K562 (cell line): Measurements from ENCODE around the gene ANKRD60. TPM values are rescaled to one million over a fixed set of nuclear protein-coding genes. Genes with fewer than 3 reads are reported as not detected.

Experiments
- ATAC-seq: fragments of 200-7000 bp; cut with Tn5 transposase; 3 replicates; pipeline ENCODE4 v1.9.1; 2020; ENCODE audit warnings: moderate library complexity
- BruUV-seq: library from RNA; stranded (reverse); fragments of 400-500 nt; replicated peaks from 2 replicates; lab custom pipeline; 2021; lab: Mats Ljungman, UMichigan
- CTCF ChIA-PET: fragments of 300-600 bp; formaldehyde crosslinking; extraction: SDS; loops from one replicate; lab custom pipeline; 2021; ENCODE audit warnings: low intra/inter-chr PET ratio; lab: Yijun Ruan, JAX
- POLR2A ChIA-PET: fragments of 300-600, 350-650 bp; sonication (Branson Sonifier 250); formaldehyde crosslinking; extraction: SDS; loops from one replicate; lab custom pipeline; 2021; ENCODE audit warnings: antibody characterized with exemption, inconsistent platforms; lab: Yijun Ruan, JAX
- DNase-seq, 4 experiments: peaks; one replicate each; pipeline versions ENCODE4 v3.0.0 to v3.0.0-alpha.2; 2011 to 2018; ENCODE audit warnings: low spot score in 3 of 4, mixed read lengths in 3 of 4; ENCODE audit errors: extremely low read depth in 1 of 4
- FAIRE-seq: peaks from 2 replicates; lab custom pipeline; 2011; peaks lifted over from hg19 to GRCh38; lab: Jason Lieb, UNC
- H2AFZ ChIP-seq: 2 replicates; pipeline ENCODE4 v1.6.0; 2011; ENCODE audit warnings: low read depth, low read length, control low read depth, inconsistent platforms
- H3K27ac ChIP-seq: fragments of 200-600 bp; 3 replicates; pipeline ENCODE4 v1.8.0; 2011; ENCODE audit warnings: low read depth, mild to moderate bottlenecking, control low read depth, inconsistent platforms, low read length, moderate library complexity, mixed read lengths; ENCODE audit errors: extremely low read depth
- H3K27me3 ChIP-seq, 2 experiments: fragments of 300-600 bp in 1 of 2; 2 replicates in 1 of 2; 3 replicates in 1 of 2; pipeline versions ENCODE4 v1.6.0 to v1.8.0; 2011; ENCODE audit warnings: inconsistent platforms in 2 of 2, low read length in 2 of 2, mild to moderate bottlenecking in 1 of 2, mixed read lengths in 1 of 2, moderate library complexity in 1 of 2; ENCODE audit not compliant: control insufficient read depth in 2 of 2, insufficient read depth in 2 of 2
- H3K36me3 ChIP-seq: fragments of 300-600 bp; 3 replicates; pipeline ENCODE4 v1.8.0; 2011; ENCODE audit warnings: mild to moderate bottlenecking, low read length, inconsistent platforms; ENCODE audit not compliant: control insufficient read depth, insufficient read depth
- H3K4me1 ChIP-seq, 2 experiments: fragments of 200-600 bp in 1 of 2; replicated peaks in 1 of 2; 2 replicates in 1 of 2; 3 replicates in 1 of 2; pipeline versions ENCODE4 v1.5.1 to v1.8.0; 2011; ENCODE audit warnings: inconsistent platforms in 2 of 2, low read length in 2 of 2, mild to moderate bottlenecking in 1 of 2, mixed read lengths in 1 of 2, moderate library complexity in 1 of 2; ENCODE audit not compliant: control insufficient read depth in 2 of 2, insufficient read depth in 2 of 2
- H3K4me2 ChIP-seq: 2 replicates; pipeline ENCODE4 v1.6.1; 2011; ENCODE audit warnings: low read length, control low read depth, inconsistent platforms, mixed read lengths; ENCODE audit not compliant: insufficient read depth
- H3K4me3 ChIP-seq: fragments of 200-600 bp; sonication (generic), shearing (Covaris generic); 2 replicates; pipeline ENCODE4 v1.5.1; 2016; ENCODE audit warnings: control low read depth, inconsistent platforms
- H3K79me2 ChIP-seq: fragments of 200-600 bp; 3 replicates; pipeline ENCODE4 v1.8.0; 2011; ENCODE audit warnings: low read length, inconsistent platforms; ENCODE audit not compliant: control insufficient read depth, insufficient read depth
- H3K9ac ChIP-seq, 2 experiments: 2 replicates each; pipeline versions ENCODE4 v1.6.0 to v1.6.1; 2011; ENCODE audit warnings: low read depth in 2 of 2, low read length in 2 of 2, control low read depth in 1 of 2, inconsistent platforms in 1 of 2, mild to moderate bottlenecking in 1 of 2, mixed read lengths in 1 of 2; ENCODE audit not compliant: insufficient read depth in 1 of 2
- H3K9me1 ChIP-seq: one replicate; pipeline ENCODE4 v1.6.0; 2011; ENCODE audit warnings: inconsistent platforms, mild to moderate bottlenecking, low read length, moderate library complexity; ENCODE audit not compliant: control insufficient read depth, insufficient read depth
- H3K9me3 ChIP-seq: replicated peaks from 2 replicates; pipeline ENCODE4 v1.5.1; 2011; ENCODE audit warnings: low read depth, low read length, inconsistent platforms; ENCODE audit not compliant: control insufficient read depth, insufficient read depth
- H4K20me1 ChIP-seq: replicated peaks from 2 replicates; pipeline ENCODE4 v1.6.1; 2011; ENCODE audit warnings: low read length, inconsistent platforms, mixed read lengths; ENCODE audit not compliant: control insufficient read depth, insufficient read depth
- BCOR ChIP-seq: fragments of 450-650 bp; IDR thresholded peaks from 2 replicates; pipeline ENCODE4 v1.6.1; 2016
- GABPA ChIP-seq: fragments of 200-800 bp; sonication (Bioruptor generic); conservative IDR thresholded peaks from 2 replicates; pipeline ENCODE4 v1.6.1; 2016; ENCODE audit warnings: low read depth, missing genetic modification characterization, missing compliant biosample characterization
- NCOR1 ChIP-seq: fragments of 450-650 bp; IDR thresholded peaks from 2 replicates; pipeline ENCODE4 v1.6.1; 2016; ENCODE audit warnings: mild to moderate bottlenecking, moderate library complexity
- PCBP2 ChIP-seq: fragments of 200-400 bp; formaldehyde crosslinking; IDR thresholded peaks from 2 replicates; pipeline ENCODE4 v1.6.1; 2018; ENCODE audit warnings: low read length, low read depth, mild to moderate bottlenecking, moderate library complexity; ENCODE audit not compliant: poor library complexity, severe bottlenecking
- RAD21 ChIP-seq, 2 experiments: fragments of 250-450 bp in 1 of 2; fragments of 450-650 bp in 1 of 2; sonication (Bioruptor Pico) in 1 of 2; formaldehyde crosslinking in 1 of 2; IDR thresholded peaks in 1 of 2; conservative IDR thresholded peaks in 1 of 2; 2 replicates each; pipeline versions ENCODE4 v1.4.0 to v1.8.0; 2020 to 2022; ENCODE audit warnings: mild to moderate bottlenecking in 2 of 2, moderate library complexity in 1 of 2
- TCF7L2 ChIP-seq: fragments of 150-350 bp; IDR thresholded peaks from 2 replicates; pipeline ENCODE4 v1.6.1; 2016; ENCODE audit warnings: low read depth, mild to moderate bottlenecking, low read length, moderate library complexity
- TFAM ChIP-seq: fragments of 250-450 bp; sonication (Bioruptor Pico); conservative IDR thresholded peaks from 2 replicates; pipeline ENCODE4 v1.5.0; 2021; ENCODE audit warnings: mild to moderate bottlenecking, moderate library complexity
- XRCC3 ChIP-seq: fragments of 450-650 bp; IDR thresholded peaks from 2 replicates; pipeline ENCODE4 v1.6.1; 2017; ENCODE audit warnings: mild to moderate bottlenecking, moderate library complexity
- ZBTB17 ChIP-seq: fragments of 450-650 bp; formaldehyde crosslinking; IDR thresholded peaks from 2 replicates; pipeline ENCODE4 v1.4.0; 2020; ENCODE audit warnings: mild to moderate bottlenecking
- ZNF12 ChIP-seq: sonication (generic); formaldehyde crosslinking; IDR thresholded peaks from 2 replicates; pipeline ENCODE4 v1.4.0; 2020; ENCODE audit warnings: mild to moderate bottlenecking, missing genetic modification reagents
- ZNF224 ChIP-seq: sonication (generic); formaldehyde crosslinking; IDR thresholded peaks from 2 replicates; pipeline ENCODE4 v1.8.0; 2022; ENCODE audit warnings: mild to moderate bottlenecking, missing genetic modification reagents
- ZNF324 ChIP-seq: fragments of 250-450 bp; sonication (Bioruptor Pico); IDR thresholded peaks from 2 replicates; pipeline ENCODE4 v1.4.0; 2020; ENCODE audit warnings: mild to moderate bottlenecking
- ZNF764 ChIP-seq: fragments of 250-450 bp; sonication (Bioruptor Pico); IDR thresholded peaks from 2 replicates; pipeline ENCODE4 v1.4.0; 2020; ENCODE audit warnings: low read depth, mild to moderate bottlenecking, moderate library complexity
- WGBS: fragments of 100-300 bp; shearing (Covaris generic); methylation state at CpG from one replicate; pipeline ENCODE4 v1.1.6; 2016; ENCODE audit warnings: low coverage, mixed read lengths; ENCODE audit not compliant: insufficient coverage; ENCODE audit errors: missing lambda C conversion rate; 5-methylcytosine and 5-hydroxymethylcytosine counted together
- in situ Hi-C: fragments of 300-500 bp; cut with MboI; formaldehyde crosslinking; loops from 4 replicates; pipeline ENCODE4 v1.15.0; 2018; ENCODE audit warnings: inconsistent platforms, mixed read lengths
- intact Hi-C: fragments of 100-400 bp; cut with micrococcal nuclease; formaldehyde crosslinking; loops from 2 replicates; pipeline ENCODE4 v1.14.2; 2022
- polyA plus RNA-seq, 8 experiments: library from polyadenylated mRNA; depleted of rRNA in 4 of 8; stranded (reverse) in 5 of 8; unstranded in 3 of 8; fragments of >200 nt; fragmentation: Nextera tagmentation in 2 of 8; fragmentation: Illumina TruSeq in 1 of 8; extraction: Ambion mirVana in 2 of 8; extraction: Trizol in 1 of 8; gene quantifications; 2 replicates each; pipeline versions ENCODE4 v1.2.1 to v1.2.3, GENCODE V29; 2011 to 2014; ENCODE audit warnings: inconsistent platforms in 1 of 8, missing spikeins in 1 of 8
- total RNA-seq, 7 experiments: library from RNA; depleted of rRNA in 6 of 7; stranded (reverse); fragments of >200 nt in 6 of 7; fragmentation: Illumina TruSeq in 2 of 7; extraction: Trizol in 2 of 7; gene quantifications; 2 replicates each; pipeline versions ENCODE4 v1.2.1 to v1.2.3, GENCODE V29; 2011 to 2021; ENCODE audit warnings: low replicate concordance in 1 of 7
- TF ChIP-seq, protein P1 (sequence below): fragments of 250-450 bp; sonication (Bioruptor Pico); IDR thresholded peaks from 2 replicates; pipeline ENCODE4 v1.8.0; 2021; ENCODE audit warnings: moderate library complexity, mild to moderate bottlenecking, inconsistent platforms
- TF ChIP-seq, protein P2 (sequence below), 3 experiments: IDR thresholded peaks in 2 of 3; conservative IDR thresholded peaks in 1 of 3; 2 replicates each; pipeline ENCODE4 v1.5.1; 2011 to 2012; ENCODE audit warnings: low read length in 3 of 3, mild to moderate bottlenecking in 3 of 3, control low read depth in 2 of 3, improper control_type of control experiment in 1 of 3, inconsistent platforms in 1 of 3, low read depth in 1 of 3, mixed read lengths in 1 of 3, moderate library complexity in 1 of 3; ENCODE audit not compliant: insufficient read depth in 2 of 3

The ANKRD60 gene
- total and polyA plus RNA-seq, 9 of the 15 experiments (the other 6 are each of a cell fraction or from before 2014, with no cell fraction given): not detected

DNA sequence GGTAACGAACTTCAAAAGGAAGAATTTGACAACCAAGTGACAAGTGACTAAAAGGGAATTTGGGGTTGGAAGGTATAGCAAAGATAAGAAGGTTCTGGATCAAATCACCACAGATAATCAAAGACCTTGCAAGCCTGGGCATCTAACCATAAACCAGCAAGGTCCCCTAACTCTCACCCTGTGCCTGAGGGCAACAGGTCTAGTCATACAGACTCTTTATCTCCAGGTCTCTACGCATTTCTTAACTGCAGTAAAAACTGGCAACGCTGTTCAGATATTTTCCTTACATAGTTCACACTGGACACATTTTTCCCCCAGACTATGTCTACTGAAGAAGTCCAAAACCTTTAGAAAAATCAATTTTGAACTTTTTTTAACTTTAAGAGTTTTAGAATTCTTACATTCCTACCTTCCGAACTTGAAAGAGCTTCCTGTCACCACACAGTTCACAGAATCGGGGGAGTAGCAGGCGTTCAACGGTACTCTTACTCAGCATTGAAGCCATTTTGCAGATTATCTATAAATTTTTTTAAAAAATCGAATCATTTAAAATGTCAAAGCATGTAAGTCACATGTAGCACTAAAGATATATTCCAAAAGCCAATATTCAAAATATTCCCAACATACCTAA is 23.0 kb upstream of the ANKRD60 start (continued):
- TF ChIP-seq BCOR (peak; percentile 23; the same call in 1 of the 2 replicates), TFAM (CRISPR knock-in tag) (no peak), NCOR1 (no peak), ZNF324 (CRISPR knock-in tag) (no peak), RAD21 (CRISPR knock-in tag; conservative IDR thresholded peaks at IDR 0.05 in 1 of 2, IDR thresholded peaks at IDR 0.05 in 1 of 2) (no peak; a peak in 1 of 4 replicates)
- TF ChIP-seq, protein P1, sequence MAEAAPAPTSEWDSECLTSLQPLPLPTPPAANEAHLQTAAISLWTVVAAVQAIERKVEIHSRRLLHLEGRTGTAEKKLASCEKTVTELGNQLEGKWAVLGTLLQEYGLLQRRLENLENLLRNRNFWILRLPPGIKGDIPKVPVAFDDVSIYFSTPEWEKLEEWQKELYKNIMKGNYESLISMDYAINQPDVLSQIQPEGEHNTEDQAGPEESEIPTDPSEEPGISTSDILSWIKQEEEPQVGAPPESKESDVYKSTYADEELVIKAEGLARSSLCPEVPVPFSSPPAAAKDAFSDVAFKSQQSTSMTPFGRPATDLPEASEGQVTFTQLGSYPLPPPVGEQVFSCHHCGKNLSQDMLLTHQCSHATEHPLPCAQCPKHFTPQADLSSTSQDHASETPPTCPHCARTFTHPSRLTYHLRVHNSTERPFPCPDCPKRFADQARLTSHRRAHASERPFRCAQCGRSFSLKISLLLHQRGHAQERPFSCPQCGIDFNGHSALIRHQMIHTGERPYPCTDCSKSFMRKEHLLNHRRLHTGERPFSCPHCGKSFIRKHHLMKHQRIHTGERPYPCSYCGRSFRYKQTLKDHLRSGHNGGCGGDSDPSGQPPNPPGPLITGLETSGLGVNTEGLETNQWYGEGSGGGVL (CRISPR knock-in tag): no peak

DNA sequence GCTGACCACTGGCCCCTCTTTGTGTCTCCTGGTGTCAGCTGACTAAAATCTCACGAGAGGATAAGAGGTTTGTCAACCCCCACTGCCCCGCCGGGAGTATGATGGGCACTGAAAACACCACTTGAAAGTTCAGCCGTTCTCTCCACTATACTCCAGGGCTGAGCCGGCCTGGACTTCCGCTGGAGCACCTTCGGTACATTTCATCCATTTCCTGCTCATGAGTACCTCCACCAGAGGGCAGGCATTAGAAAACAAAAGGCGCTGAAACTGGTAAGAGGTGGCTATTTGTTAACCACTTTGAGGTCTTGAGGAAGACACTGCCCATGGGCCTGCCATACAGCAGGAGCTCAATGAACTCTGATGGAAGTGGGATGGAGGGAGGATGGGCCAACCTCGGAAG is 17.9 kb upstream of the ANKRD60 start:
- ChIA-PET POLR2A (interaction anchor here (1.1 to 2.3 kb wide), 2 partner anchors 8 to 14 kb away, joined by 3 to 6 read pairs; no protein-coding TSS in a partner anchor), CTCF (interaction anchor here (0.9 to 1.9 kb wide), 2 partner anchors 199 to 201 kb away, joined by 4 to 6 read pairs; no protein-coding TSS in a partner anchor)
- intact Hi-C loops: no loop called here
- no peak overlapping the region for H3K4me2 ChIP-seq
- DNase-seq (peak in 1 of 4 experiments; percentile 38), FAIRE-seq (peak; percentile 42), ATAC-seq (peak; percentile 75)
- peaks cover 27% of the 10 kb centered on the region; the same call in 2 of the 3 replicates for H3K36me3 ChIP-seq
- BruUV-seq: no TSS peak
- 66% methylated on average over 9 of the region's 9 CpGs for WGBS
- no peaks in the 10 kb centered on the region for H3K27me3 ChIP-seq
- no peak overlapping the region for H3K4me3 ChIP-seq
- no peak overlapping the region for H3K9ac ChIP-seq
- H4K20me1 ChIP-seq: no peaks in the 10 kb centered on the region
- no peaks in the 10 kb centered on the region for H3K9me3 ChIP-seq
- H2AFZ ChIP-seq: no peak overlapping the region
- H3K4me1 ChIP-seq: peaks cover 10 to 18% of the 10 kb centered on the region in 2 experiments; a peak in 4 of 5 replicates
- H3K9me1 ChIP-seq: no peaks in the 10 kb centered on the region
- in situ Hi-C loops: loop anchor here (5.0 to 25.0 kb wide), 3 partner anchors 196 to 566 kb away; no protein-coding TSS in a partner anchor
- no peak overlapping the region for H3K27ac ChIP-seq
- no peaks in the 10 kb centered on the region for H3K79me2 ChIP-seq
- TF ChIP-seq RAD21 (CRISPR knock-in tag; conservative IDR thresholded peaks at IDR 0.05 in 1 of 2, IDR thresholded peaks at IDR 0.05 in 1 of 2): peak; percentile 31 to 75; a peak in 3 of 4 replicates
- TF ChIP-seq, protein P2, sequence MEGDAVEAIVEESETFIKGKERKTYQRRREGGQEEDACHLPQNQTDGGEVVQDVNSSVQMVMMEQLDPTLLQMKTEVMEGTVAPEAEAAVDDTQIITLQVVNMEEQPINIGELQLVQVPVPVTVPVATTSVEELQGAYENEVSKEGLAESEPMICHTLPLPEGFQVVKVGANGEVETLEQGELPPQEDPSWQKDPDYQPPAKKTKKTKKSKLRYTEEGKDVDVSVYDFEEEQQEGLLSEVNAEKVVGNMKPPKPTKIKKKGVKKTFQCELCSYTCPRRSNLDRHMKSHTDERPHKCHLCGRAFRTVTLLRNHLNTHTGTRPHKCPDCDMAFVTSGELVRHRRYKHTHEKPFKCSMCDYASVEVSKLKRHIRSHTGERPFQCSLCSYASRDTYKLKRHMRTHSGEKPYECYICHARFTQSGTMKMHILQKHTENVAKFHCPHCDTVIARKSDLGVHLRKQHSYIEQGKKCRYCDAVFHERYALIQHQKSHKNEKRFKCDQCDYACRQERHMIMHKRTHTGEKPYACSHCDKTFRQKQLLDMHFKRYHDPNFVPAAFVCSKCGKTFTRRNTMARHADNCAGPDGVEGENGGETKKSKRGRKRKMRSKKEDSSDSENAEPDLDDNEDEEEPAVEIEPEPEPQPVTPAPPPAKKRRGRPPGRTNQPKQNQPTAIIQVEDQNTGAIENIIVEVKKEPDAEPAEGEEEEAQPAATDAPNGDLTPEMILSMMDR (IDR thresholded peaks at IDR 0.05 in 2 of 3, conservative IDR thresholded peaks at IDR 0.05 in 1 of 3; ENCODE audit: insufficient read depth in 2 of 3, low read depth in 1 of 3, low read length in 3 of 3): peak; percentile 47 to 52 (median 50)
- TF ChIP-seq GABPA (tag): peak; percentile 57
- TF ChIP-seq PCBP2: no peak
- no peak for TF ChIP-seq XRCC3
- no peak for TF ChIP-seq ZNF12 (CRISPR knock-in tag)
- no peak for TF ChIP-seq TCF7L2
- TF ChIP-seq ZNF764 (CRISPR knock-in tag): no peak
- TF ChIP-seq ZNF224 (CRISPR knock-in tag): no peak
- TF ChIP-seq ZBTB17: no peak
